Measurements from ENCODE around the gene DLG2. TPM values are rescaled to one million over a fixed set of nuclear protein-coding genes. Genes with fewer than 3 reads are reported as not detected.
A peak's percentile ranks its signal among the peaks of the same experiment; 100 is the strongest.

The DLG2 gene
- total RNA-seq, 1 donor from 2014 or later, result 6.7 TPM

DNA sequence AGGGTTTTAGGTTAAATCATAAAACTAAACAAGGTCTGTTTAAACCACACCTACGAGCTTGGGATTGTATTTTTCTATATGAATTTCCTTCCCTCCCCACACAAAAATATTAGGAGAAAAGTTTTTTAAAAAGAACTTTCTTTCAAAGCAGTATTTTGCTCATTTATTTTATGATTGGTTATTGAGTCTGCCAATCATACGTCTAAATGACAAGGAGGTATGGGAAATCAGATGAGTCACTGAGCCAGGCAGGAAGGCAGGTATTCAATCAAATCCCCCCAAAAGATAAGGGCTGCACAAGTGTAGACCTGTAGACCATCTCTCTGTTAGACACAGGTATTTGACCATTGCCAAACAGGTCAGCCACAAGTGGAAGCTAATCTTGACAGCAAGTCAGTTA lies 1900.8 kb downstream of the DLG2 start:
- no peak for DNase-seq (ENCODE audit: low spot score in 2 of 2, unreplicated experiment in 2 of 2)
- no peaks in the 10 kb centered on the region for H3K36me3 Mint-ChIP-seq
- H3K27me3 Mint-ChIP-seq (ENCODE audit: low read depth), result no peaks in the 10 kb centered on the region
- no peaks in the 10 kb centered on the region for H3K9me3 Mint-ChIP-seq
- TF ChIP-seq, protein P1, sequence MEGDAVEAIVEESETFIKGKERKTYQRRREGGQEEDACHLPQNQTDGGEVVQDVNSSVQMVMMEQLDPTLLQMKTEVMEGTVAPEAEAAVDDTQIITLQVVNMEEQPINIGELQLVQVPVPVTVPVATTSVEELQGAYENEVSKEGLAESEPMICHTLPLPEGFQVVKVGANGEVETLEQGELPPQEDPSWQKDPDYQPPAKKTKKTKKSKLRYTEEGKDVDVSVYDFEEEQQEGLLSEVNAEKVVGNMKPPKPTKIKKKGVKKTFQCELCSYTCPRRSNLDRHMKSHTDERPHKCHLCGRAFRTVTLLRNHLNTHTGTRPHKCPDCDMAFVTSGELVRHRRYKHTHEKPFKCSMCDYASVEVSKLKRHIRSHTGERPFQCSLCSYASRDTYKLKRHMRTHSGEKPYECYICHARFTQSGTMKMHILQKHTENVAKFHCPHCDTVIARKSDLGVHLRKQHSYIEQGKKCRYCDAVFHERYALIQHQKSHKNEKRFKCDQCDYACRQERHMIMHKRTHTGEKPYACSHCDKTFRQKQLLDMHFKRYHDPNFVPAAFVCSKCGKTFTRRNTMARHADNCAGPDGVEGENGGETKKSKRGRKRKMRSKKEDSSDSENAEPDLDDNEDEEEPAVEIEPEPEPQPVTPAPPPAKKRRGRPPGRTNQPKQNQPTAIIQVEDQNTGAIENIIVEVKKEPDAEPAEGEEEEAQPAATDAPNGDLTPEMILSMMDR (IDR thresholded peaks at IDR 0.05; ENCODE audit: unreplicated experiment), result no peak
- no peak overlapping the region for H3K27ac Mint-ChIP-seq
- H3K4me3 Mint-ChIP-seq, result no peak overlapping the region
- H3K4me1 Mint-ChIP-seq, result peaks cover 42% of the 10 kb centered on the region

DNA sequence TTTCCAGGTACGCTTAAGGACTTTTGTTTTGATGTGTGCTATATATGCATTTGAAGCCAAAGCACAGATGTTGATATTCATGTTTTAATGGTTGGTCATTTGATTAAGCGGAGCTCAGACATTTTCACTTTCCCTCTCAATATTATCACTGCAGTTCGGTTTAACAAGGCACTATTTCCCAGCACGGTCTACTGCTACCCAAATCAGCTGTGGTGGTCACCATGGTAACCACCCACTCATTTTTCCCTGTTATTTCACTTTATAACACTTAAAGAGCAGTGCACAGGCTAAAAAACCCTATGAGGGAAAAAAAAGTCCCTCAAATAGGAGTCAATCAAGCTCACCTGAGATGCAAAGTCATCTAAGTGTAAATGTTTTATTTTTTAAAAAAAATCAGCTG lies 1901.4 kb downstream of the DLG2 start:
- no peaks in the 10 kb centered on the region for H3K36me3 Mint-ChIP-seq
- H3K27me3 Mint-ChIP-seq (ENCODE audit: low read depth), result no peaks in the 10 kb centered on the region
- peak overlapping the region; percentile 81 for H3K27ac Mint-ChIP-seq
- no peak for DNase-seq (ENCODE audit: low spot score in 2 of 2, unreplicated experiment in 2 of 2)
- peak overlapping the region; percentile 61 for H3K4me3 Mint-ChIP-seq
- peaks cover 42% of the 10 kb centered on the region for H3K4me1 Mint-ChIP-seq
- TF ChIP-seq, protein P1 (IDR thresholded peaks at IDR 0.05; ENCODE audit: unreplicated experiment), result no peak
- no peaks in the 10 kb centered on the region for H3K9me3 Mint-ChIP-seq

DNA sequence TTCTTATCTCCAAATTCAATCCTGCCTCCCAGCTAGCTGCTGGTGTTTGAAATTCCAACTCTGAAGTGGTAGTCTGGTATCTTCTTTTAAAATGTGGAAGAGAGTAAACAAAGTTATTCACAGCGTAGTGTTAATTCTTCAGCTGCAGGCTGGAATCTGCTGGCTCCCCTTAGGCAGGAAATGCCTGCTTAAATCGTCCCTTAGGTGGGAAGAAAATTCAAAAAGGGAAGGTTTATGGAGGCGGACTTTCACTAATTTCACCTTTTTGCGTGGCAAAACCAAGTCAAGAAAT lies 1901.9 kb downstream of the DLG2 start:
- Mint-ChIP-seq H3K27me3 (ENCODE audit: low read depth) (no peaks in the 10 kb centered on the region), H3K27ac (peak overlapping the region; percentile 81), H3K4me3 (peak overlapping the region; percentile 61), H3K9me3 (no peaks in the 10 kb centered on the region), H3K36me3 (no peaks in the 10 kb centered on the region), H3K4me1 (peaks cover 42% of the 10 kb centered on the region)
- TF ChIP-seq, protein P1 (IDR thresholded peaks at IDR 0.05; ENCODE audit: unreplicated experiment), result no peak
- no peak for DNase-seq (ENCODE audit: low spot score in 2 of 2, unreplicated experiment in 2 of 2)

DNA sequence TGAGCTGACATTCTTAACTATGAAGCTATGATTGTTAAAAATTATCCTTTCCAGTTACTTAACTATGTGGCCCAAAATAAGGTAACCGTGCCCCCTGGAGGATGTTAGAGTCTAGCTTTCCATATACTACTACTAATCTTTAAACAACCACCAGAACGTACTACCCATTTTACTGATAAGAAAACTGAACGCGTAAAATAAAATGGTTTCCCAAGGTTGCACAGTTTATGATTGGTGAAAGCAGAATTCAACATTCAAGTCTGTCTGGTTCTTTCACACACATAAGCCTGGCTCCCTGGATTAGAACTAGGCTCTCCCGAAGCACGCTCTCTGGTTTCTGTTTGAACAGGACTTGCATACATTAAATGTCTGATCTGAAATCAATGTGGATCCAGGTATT lies 1903.1 kb downstream of the DLG2 start:
- peak overlapping the region; percentile 81 for H3K27ac Mint-ChIP-seq
- peak overlapping the region; percentile 61 for H3K4me3 Mint-ChIP-seq
- no peak for DNase-seq (ENCODE audit: low spot score in 2 of 2, unreplicated experiment in 2 of 2)
- TF ChIP-seq, protein P1 (IDR thresholded peaks at IDR 0.05; ENCODE audit: unreplicated experiment), result no peak
- H3K4me1 Mint-ChIP-seq, result peaks cover 34% of the 10 kb centered on the region
- H3K9me3 Mint-ChIP-seq, result no peaks in the 10 kb centered on the region
- H3K36me3 Mint-ChIP-seq, result no peaks in the 10 kb centered on the region
- no peaks in the 10 kb centered on the region for H3K27me3 Mint-ChIP-seq (ENCODE audit: low read depth)

DNA sequence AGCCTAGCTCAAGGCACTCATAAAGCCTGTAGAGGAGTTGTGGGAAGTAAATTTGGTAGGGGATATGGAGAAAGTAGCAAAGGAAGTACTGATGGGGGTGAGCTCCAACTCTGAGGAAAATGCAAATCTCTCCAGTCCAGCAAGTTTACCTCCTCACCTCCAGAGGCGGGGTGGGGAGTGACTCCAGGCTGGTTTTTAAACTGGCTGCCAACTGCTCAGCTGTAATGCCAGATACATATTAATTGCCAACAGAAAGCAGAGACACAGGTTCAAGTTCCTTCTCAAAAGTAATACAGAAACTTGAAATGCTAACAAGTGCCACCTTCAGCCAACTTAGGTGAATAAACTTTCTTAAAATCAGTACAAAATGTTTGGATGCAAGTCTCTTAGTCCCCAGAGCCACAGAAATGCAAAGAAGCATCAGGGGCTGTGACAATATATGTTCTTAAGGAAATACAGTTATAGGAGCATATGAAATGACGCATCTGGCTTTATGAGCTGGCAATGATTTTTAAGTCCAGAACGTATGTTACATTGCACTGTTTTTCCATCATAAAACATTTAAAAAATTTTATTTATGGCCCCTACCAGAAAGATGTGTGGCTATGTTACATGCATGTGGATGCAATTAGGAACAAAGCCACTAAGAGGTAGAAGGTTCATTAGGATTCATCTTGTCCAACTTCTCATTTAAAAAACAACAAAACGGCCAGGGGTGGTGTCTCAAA lies 1904.6 kb downstream of the DLG2 start:
- Mint-ChIP-seq H3K27ac (peak overlapping the region; percentile 3), H3K9me3 (no peaks in the 10 kb centered on the region), H3K4me3 (no peak overlapping the region), H3K27me3 (ENCODE audit: low read depth) (no peaks in the 10 kb centered on the region), H3K4me1 (peaks cover 29% of the 10 kb centered on the region), H3K36me3 (no peaks in the 10 kb centered on the region)
- no peak for DNase-seq (ENCODE audit: low spot score in 2 of 2, unreplicated experiment in 2 of 2)
- TF ChIP-seq, protein P1 (IDR thresholded peaks at IDR 0.05; ENCODE audit: unreplicated experiment), result no peak

DNA sequence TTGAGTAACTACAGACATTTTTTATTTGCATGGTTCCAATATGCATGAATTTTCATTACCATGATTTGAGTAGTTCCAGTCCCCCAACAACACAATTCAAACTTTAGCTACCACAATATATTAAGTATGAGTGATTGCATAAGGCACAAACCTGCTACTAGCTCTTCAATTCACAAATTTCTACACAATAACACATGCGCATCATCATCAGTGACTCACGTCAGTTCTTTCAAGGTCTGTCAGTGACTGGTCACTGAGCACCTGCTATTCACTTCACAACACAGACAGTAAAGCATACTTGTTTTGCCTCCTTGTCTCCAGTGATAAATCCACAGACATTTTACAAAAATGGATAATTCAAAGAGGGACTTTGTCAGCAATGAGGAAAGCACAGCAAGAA lies 1905.9 kb downstream of the DLG2 start:
- no peaks in the 10 kb centered on the region for H3K27me3 Mint-ChIP-seq (ENCODE audit: low read depth)
- no peaks in the 10 kb centered on the region for H3K36me3 Mint-ChIP-seq
- peaks cover 7% of the 10 kb centered on the region for H3K9me3 Mint-ChIP-seq
- H3K27ac Mint-ChIP-seq, result no peak overlapping the region
- H3K4me1 Mint-ChIP-seq, result peaks cover 27% of the 10 kb centered on the region
- H3K4me3 Mint-ChIP-seq, result no peak overlapping the region
- no peak for DNase-seq (ENCODE audit: low spot score in 2 of 2, unreplicated experiment in 2 of 2)
- TF ChIP-seq, protein P1 (IDR thresholded peaks at IDR 0.05; ENCODE audit: unreplicated experiment), result no peak

All from mesothelial cell of epicardium (in vitro differentiated cells).